GM19324 (cell line): ENCODE measurements around the gene NDST3.
"Not testable (repeated sequence)": the region's sequence is repeated elsewhere in the genome, so short reads cannot be mapped to it uniquely, and the experiment has no call there.

Source experiments
- ATAC-seq: cut with Tn5 transposase; IDR thresholded peaks from one replicate; pipeline ENCODE4 v1.9.1; 2021; ENCODE audit warnings: mild to moderate bottlenecking, moderate library complexity; ENCODE audit not compliant: unreplicated experiment, low FRiP score

NDST3 gene

DNA sequence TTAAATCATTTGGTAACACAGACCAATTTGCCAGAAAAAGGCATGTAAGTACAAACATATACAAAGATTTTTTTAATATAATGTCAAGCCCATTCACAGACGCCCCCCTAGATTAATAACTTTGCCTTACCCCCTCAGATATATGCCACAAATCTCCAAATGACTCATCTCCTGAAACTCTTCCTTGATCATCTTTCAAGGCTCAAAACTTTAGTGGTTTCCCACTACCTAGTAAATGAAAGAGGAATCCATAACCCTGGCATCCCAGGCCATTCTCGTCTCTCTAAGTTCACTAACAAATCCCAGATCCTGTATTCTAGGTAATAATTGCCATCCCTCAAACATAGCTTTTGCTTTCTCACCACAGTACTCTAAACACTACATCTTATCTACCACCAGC is 256.7 kb downstream of the NDST3 start:
- ATAC-seq = no peak

DNA sequence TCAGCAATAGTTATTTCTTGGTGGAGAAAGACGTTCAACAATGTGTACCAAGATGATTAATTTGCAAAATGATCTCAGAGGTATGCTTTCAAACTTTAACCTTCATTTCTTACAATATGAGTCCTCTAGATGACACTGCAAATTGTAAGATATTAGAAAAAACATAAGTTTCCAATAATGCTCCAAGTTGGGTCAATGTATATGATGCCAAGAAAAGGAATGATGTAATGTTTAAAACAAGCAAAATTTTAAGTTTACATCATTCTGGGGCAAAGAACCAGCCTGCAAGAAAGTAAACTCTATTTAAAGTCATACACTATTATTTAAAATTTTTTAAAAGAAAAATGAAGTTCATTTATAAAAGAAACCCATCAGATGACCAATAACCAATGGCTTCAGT is 262.4 kb downstream of the NDST3 start:
- no peak for ATAC-seq

DNA sequence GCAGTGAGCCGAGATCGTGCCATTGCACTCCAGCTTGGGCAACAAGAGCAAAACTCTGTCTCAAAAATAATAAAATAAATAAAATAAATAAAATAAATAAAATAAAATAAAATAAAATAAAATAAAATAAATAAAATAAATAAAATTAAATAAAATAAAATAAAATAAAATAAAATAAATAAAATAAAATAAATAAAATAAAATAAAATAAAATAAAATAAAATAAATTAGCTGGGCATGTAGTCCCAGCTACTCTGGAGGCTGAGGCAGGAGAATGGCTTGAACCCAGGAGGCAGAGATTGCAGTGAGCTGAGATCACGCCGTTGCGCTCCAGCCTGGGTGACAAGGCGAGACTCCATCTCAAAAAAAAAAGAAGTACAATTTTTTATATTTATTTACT is 265.3 kb downstream of the NDST3 start:
- ATAC-seq = not testable (repeated sequence)

DNA sequence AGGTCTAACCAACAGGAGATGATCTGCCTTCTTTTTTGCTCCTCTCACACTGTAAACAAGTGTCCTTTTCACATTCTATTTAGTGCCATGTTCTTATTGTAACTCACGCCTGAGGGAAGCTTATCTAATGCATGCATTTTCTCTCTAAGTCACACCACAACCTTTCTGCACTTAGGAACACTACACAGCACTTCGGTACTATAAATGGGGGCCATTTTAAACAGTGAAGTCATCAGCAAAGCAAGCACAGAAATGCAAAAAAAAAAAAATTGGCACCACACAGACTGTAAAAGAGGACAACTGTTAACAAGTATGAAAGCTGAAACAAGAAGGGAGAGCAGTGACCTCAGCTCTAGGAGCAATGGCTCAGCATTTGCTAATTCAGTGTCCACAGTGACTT is 273.4 kb downstream of the NDST3 start:
- ATAC-seq = no peak
